ENCODE measurements around the gene SYNE1. TPM values are rescaled to one million over a fixed set of nuclear protein-coding genes. Genes with fewer than 3 reads are reported as not detected.

SYNE1 gene
- total and polyA plus RNA-seq, 8 donors, result 12.8 to 279 (median 108) TPM

GRCh38 chr6:152301021-152301764, 336.0 kb downstream of the SYNE1 start:
- H3K9me3 ChIP-seq, result no peaks in the 10 kb centered on the region
- intact Hi-C loops (cut with DNase I; ENCODE audit: low total_unique reads), result no loop called here
- H3K36me3 ChIP-seq, result peaks cover 2 to 16% (median 12%) of the 10 kb centered on the region in 4 donors
- H3K27me3 ChIP-seq, result no peaks in the 10 kb centered on the region
- DNase-seq, result no peak
- peaks cover 0 to 25% (median 19%) of the 10 kb centered on the region in 4 donors for H3K4me1 ChIP-seq
- TF ChIP-seq POLR2A (IDR thresholded peaks at IDR 0.05), result no peak
- no peak for TF ChIP-seq CTCF (IDR thresholded peaks at IDR 0.05)
- TF ChIP-seq EP300 (IDR thresholded peaks at IDR 0.05), result no peak
- peak in 1 of 3 donors; percentile 21 for TF ChIP-seq POLR2AphosphoS5 (IDR thresholded peaks at IDR 0.05)
- 16 to 30% (median 24%) methylated on average over 7 of the region's 7 CpGs for WGBS, 5 donors
- H3K4me3 ChIP-seq, result peak overlapping the region; percentile 56 to 66 (median 62)
- peak overlapping the region; percentile 75 to 90 (median 83) for H3K27ac ChIP-seq

DNA sequence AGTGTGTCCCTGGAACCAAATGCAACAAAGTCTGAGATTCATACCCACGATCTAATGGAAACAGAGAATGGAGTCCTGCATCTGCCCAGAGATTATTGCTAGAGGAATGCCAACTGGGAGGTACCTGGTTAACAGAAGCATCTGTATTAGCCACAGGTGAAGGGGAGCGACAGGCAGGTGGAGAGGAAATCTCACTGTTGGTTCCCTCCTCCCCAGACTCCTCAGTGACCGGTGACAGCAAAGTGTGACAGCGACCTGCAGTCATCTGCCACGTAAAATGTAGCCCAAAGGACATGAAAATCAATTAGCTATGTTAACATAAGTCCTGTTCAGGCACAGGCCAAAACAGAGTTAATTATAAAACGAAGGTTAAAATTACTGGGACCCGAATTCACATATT, 336.6 kb downstream of the SYNE1 start:
- Histone ChIP-seq H3K36me3 (peaks cover 2 to 14% (median 11%) of the 10 kb centered on the region in 4 donors), H3K27ac (peak overlapping the region in 4 of 5 donors; percentile 82 to 90 (median 84)), H3K9me3 (no peaks in the 10 kb centered on the region), H3K27me3 (no peaks in the 10 kb centered on the region), H3K4me1 (peaks cover 0 to 25% (median 19%) of the 10 kb centered on the region in 4 donors), H3K4me3 (peak overlapping the region in 2 of 4 donors; percentile 63 to 66)
- 69 to 82% (median 76%) methylated on average over 7 of the region's 7 CpGs for WGBS, 5 donors
- TF ChIP-seq POLR2AphosphoS5 (IDR thresholded peaks at IDR 0.05) (no peak), CTCF (IDR thresholded peaks at IDR 0.05) (no peak), POLR2A (IDR thresholded peaks at IDR 0.05) (no peak), EP300 (IDR thresholded peaks at IDR 0.05) (no peak)
- intact Hi-C loops (cut with DNase I; ENCODE audit: low total_unique reads), result no loop called here
- DNase-seq, result no peak

DNA sequence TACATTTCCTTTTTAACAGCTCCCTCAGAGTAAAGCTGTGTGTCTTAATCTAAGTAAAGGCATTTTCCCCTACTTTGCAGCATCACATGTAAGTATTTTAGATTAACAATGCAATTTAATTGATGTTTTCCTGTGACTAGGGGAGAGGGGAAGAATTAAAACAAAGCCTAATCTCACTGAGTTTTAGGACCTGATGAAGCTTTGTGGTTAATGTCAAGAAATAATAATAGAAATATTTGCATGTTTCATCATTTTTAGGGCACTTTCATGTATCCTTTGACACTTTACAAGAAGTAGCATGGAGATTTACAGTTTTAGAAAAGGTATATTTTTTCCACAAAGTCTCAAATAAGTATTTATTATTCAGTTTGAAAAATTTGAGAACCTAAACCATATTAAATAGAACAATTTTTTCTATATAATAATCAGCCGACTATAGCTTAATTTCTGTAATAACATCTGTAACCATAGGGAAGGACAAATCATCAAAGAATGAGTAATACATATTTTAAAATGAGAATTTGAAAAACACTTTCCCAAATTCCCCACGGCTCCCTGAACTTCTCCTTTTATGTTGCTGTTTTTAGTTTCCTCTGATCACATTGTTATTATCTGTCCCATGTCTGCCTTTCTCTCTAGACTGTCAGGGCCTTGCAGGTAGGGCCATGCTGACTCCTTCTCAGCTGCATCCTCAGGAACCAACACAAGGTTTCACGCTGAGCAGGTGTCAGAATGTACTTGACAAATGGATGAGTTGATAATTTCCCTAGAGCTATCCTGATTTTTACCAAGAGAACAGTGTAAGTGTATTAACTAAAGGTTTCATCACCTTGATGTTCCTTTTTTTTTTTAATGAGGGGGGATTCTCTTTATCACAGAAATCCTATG, 338.1 kb downstream of the SYNE1 start:
- Histone ChIP-seq H3K9me3 (no peaks in the 10 kb centered on the region), H3K36me3 (peaks cover 0 to 11% (median 4%) of the 10 kb centered on the region in 4 donors), H3K4me3 (no peak overlapping the region), H3K27ac (no peak overlapping the region), H3K4me1 (peaks cover 0 to 25% (median 19%) of the 10 kb centered on the region in 4 donors), H3K27me3 (no peaks in the 10 kb centered on the region)
- TF ChIP-seq EP300 (IDR thresholded peaks at IDR 0.05) (no peak), POLR2AphosphoS5 (IDR thresholded peaks at IDR 0.05) (no peak), CTCF (IDR thresholded peaks at IDR 0.05) (no peak), POLR2A (IDR thresholded peaks at IDR 0.05) (no peak)
- intact Hi-C loops (cut with DNase I; ENCODE audit: low total_unique reads), result no loop called here
- 61 to 83% (median 75%) methylated on average over 3 of the region's 3 CpGs for WGBS, 5 donors
- DNase-seq, result no peak

GRCh38 chr6:152298055-152298647, 339.0 kb downstream of the SYNE1 start:
- H3K27ac ChIP-seq, result peak overlapping the region in 1 of 5 donors; percentile 11
- H3K4me1 ChIP-seq, result peaks cover 0 to 25% (median 19%) of the 10 kb centered on the region in 4 donors

More at GRCh38 chr6:152298055-152298647, 339.0 kb downstream of the SYNE1 start:
- Histone ChIP-seq H3K4me3 (no peak overlapping the region), H3K27me3 (no peaks in the 10 kb centered on the region), H3K9me3 (no peaks in the 10 kb centered on the region), H3K36me3 (peaks cover 7 to 16% (median 10%) of the 10 kb centered on the region in 4 donors)
- TF ChIP-seq EP300 (IDR thresholded peaks at IDR 0.05) (no peak), CTCF (IDR thresholded peaks at IDR 0.05) (no peak), POLR2AphosphoS5 (IDR thresholded peaks at IDR 0.05) (no peak), POLR2A (IDR thresholded peaks at IDR 0.05) (no peak)
- intact Hi-C loops (cut with DNase I; ENCODE audit: low total_unique reads), result no loop called here
- WGBS, 5 donors, result 74 to 82% (median 78%) methylated on average over 3 of the region's 3 CpGs
- no peak for DNase-seq
